ENCODE results near the gene GALNT10. TPM values are rescaled to one million over a fixed set of nuclear protein-coding genes. Genes with fewer than 3 reads are reported as not detected.

Gene GALNT10
- total RNA-seq, 1 donor from 2014 or later = 20.6 TPM

DNA sequence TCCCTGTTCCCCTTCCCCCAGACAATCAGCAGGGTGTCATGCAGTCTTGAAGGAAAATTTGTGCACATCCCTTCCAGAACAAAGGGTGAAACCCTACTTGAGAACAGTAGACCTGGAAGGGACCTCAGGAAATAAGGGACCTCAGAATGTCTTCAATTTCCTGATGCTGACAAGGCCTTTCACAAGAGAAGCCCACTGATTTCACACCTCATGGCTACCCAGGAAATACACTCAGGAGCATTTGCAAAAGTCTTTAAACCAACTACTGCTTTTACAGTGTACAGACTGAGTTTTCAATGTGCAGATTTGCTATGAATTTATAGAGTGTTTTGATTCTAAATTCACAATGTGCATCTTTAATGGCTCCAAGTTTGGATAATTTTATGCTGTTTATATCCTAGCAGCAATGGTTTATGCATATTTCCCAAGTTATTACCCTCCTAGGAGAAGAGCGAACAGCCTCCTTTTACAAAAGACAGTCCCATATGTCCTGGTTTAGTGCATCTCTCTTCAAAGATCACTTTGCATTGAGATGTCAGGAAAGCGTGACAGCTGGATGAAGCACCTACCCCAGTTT lies 74.8 kb downstream of the GALNT10 start:
- Mint-ChIP-seq H3K27ac (no peak overlapping the region), H3K27me3 (no peaks in the 10 kb centered on the region), H3K9me3 (ENCODE audit: low read depth) (peaks cover 4% of the 10 kb centered on the region), H3K4me1 (ENCODE audit: low read depth) (peaks cover 4% of the 10 kb centered on the region), H3K36me3 (ENCODE audit: insufficient read depth) (peaks cover 1% of the 10 kb centered on the region), H3K4me3 (ENCODE audit: low read depth) (no peak overlapping the region)
- no peak for TF ChIP-seq CTCF (IDR thresholded peaks at IDR 0.05; ENCODE audit: unreplicated experiment)
- no peak for DNase-seq (ENCODE audit: low spot score, unreplicated experiment)

GRCh38 chr5:154267516-154267915 lies 77.0 kb downstream of the GALNT10 start:
- no peak for DNase-seq (ENCODE audit: low spot score, unreplicated experiment)
- Mint-ChIP-seq H3K4me1 (ENCODE audit: low read depth) (peaks cover 6% of the 10 kb centered on the region), H3K27me3 (no peaks in the 10 kb centered on the region), H3K4me3 (ENCODE audit: low read depth) (no peak overlapping the region), H3K27ac (no peak overlapping the region), H3K36me3 (ENCODE audit: insufficient read depth) (peaks cover 1% of the 10 kb centered on the region), H3K9me3 (ENCODE audit: low read depth) (peaks cover 4% of the 10 kb centered on the region)
- TF ChIP-seq CTCF (IDR thresholded peaks at IDR 0.05; ENCODE audit: unreplicated experiment) = no peak

DNA sequence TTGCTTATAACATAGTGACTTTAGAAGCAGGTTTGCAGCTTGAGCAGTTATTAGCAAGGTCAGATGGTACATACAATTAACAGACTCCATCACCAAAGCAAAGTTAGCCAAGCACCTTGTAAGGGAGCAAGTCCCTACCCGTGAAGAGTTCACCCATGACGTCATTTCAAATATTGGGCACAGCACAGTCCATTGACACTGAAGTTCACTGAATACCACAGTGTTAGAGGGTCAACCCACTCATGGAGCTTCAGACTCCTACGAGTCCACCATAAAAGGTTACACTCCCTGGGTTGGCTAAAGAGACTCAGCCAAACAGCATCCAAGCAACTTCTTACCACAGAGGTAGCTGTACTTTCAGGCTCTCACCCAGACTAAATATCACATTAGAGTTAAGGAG lies 77.5 kb downstream of the GALNT10 start:
- H3K9me3 Mint-ChIP-seq (ENCODE audit: low read depth) = peaks cover 4% of the 10 kb centered on the region
- H3K4me1 Mint-ChIP-seq (ENCODE audit: low read depth) = peaks cover 10% of the 10 kb centered on the region
- peaks cover 1% of the 10 kb centered on the region for H3K36me3 Mint-ChIP-seq (ENCODE audit: insufficient read depth)

GRCh38 chr5:154269414-154269813 lies 78.9 kb downstream of the GALNT10 start:
- Mint-ChIP-seq H3K9me3 (ENCODE audit: low read depth) (no peaks in the 10 kb centered on the region), H3K4me1 (ENCODE audit: low read depth) (peaks cover 14% of the 10 kb centered on the region), H3K27ac (no peak overlapping the region), H3K36me3 (ENCODE audit: insufficient read depth) (peaks cover 1% of the 10 kb centered on the region), H3K27me3 (no peaks in the 10 kb centered on the region), H3K4me3 (ENCODE audit: low read depth) (no peak overlapping the region)
- DNase-seq (ENCODE audit: low spot score, unreplicated experiment) = no peak
- TF ChIP-seq CTCF (IDR thresholded peaks at IDR 0.05; ENCODE audit: unreplicated experiment) = no peak

More for the DNA sequence above, 77.5 kb downstream of the GALNT10 start:
- no peak for DNase-seq (ENCODE audit: low spot score, unreplicated experiment)
- TF ChIP-seq CTCF (IDR thresholded peaks at IDR 0.05; ENCODE audit: unreplicated experiment) = no peak
- Mint-ChIP-seq H3K27ac (peak overlapping the region; percentile 23), H3K27me3 (no peaks in the 10 kb centered on the region), H3K4me3 (ENCODE audit: low read depth) (no peak overlapping the region)

DNA sequence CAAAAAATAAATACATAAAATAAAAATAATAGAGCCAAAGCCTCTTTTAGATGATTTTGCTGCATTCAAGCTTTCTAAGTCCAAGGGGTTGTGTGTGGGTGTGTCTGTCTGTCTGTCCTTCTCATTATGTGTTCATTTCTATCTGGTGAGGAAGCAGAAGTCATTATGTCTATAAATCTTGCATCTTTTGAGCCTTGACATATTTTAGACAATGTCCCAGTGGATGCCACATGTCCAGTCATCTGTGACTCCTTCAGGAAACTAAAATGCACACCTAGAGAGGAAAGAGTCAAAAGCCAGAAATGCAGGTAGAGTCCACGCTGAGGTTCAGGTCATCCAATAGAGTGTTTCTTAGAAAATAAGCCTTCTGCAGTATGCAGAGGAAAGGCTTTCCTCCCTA lies 80.9 kb downstream of the GALNT10 start:
- no peaks in the 10 kb centered on the region for H3K9me3 Mint-ChIP-seq (ENCODE audit: low read depth)
- H3K27ac Mint-ChIP-seq = no peak overlapping the region
- no peak for DNase-seq (ENCODE audit: low spot score, unreplicated experiment)

More for the DNA sequence above, 80.9 kb downstream of the GALNT10 start:
- TF ChIP-seq CTCF (IDR thresholded peaks at IDR 0.05; ENCODE audit: unreplicated experiment) = no peak
- no peak overlapping the region for H3K4me3 Mint-ChIP-seq (ENCODE audit: low read depth)
- H3K27me3 Mint-ChIP-seq = no peaks in the 10 kb centered on the region
- H3K36me3 Mint-ChIP-seq (ENCODE audit: insufficient read depth) = peaks cover 1% of the 10 kb centered on the region
- H3K4me1 Mint-ChIP-seq (ENCODE audit: low read depth) = peaks cover 15% of the 10 kb centered on the region

All from progenitor cell of endocrine pancreas (in vitro differentiated cells).